Measurements from ENCODE around the gene CANX.
"Not testable (repeated sequence)": the region's sequence is repeated elsewhere in the genome, so short reads cannot be mapped to it uniquely, and the experiment has no call there.

The CANX gene

GRCh38 chr5:179697993-179698934 is 503 bp upstream of the CANX start:
- DNase-seq (ENCODE audit: low read depth), result peak; percentile 98

- DNase-seq (ENCODE audit: low read depth), result no peak
Observed at GRCh38 chr5:179699616-179700237, 960 bp downstream of the CANX start.

GRCh38 chr5:179700401-179700918 is 1.7 kb downstream of the CANX start:
- DNase-seq (ENCODE audit: low read depth), result no peak

- no peak for DNase-seq (ENCODE audit: low read depth)
Observed at GRCh38 chr5:179716286-179716685, 17.5 kb downstream of the CANX start.

- DNase-seq (ENCODE audit: low read depth), result no peak
Observed at GRCh38 chr5:179720222-179720621, 21.5 kb downstream of the CANX start.

GRCh38 chr5:179724163-179724562 is 25.4 kb downstream of the CANX start:
- no peak for DNase-seq (ENCODE audit: low read depth)

- no peak for DNase-seq (ENCODE audit: low read depth)
Observed at GRCh38 chr5:179727106-179727505, 28.3 kb downstream of the CANX start.

GRCh38 chr5:179729303-179729702 is 30.5 kb downstream of the CANX start:
- no peak for DNase-seq (ENCODE audit: low read depth)

GRCh38 chr5:179729727-179730126 is 31.0 kb downstream of the CANX start:
- no peak for DNase-seq (ENCODE audit: low read depth)

GRCh38 chr5:179730356-179730755 is 31.6 kb downstream of the CANX start:
- DNase-seq (ENCODE audit: low read depth), result no peak

GRCh38 chr5:179730852-179731251 is 32.1 kb downstream of the CANX start:
- DNase-seq (ENCODE audit: low read depth), result no peak

- DNase-seq (ENCODE audit: low read depth), result no peak
Observed at GRCh38 chr5:179731791-179732411, 33.1 kb downstream of the CANX start.

GRCh38 chr5:179732412-179732917 is 33.7 kb downstream of the CANX start, which contains the start of gene MAML1:
MAML1 (plus strand) TSS chr5:179732822; CDS start chr5:179733113, 291 bp downstream.
- DNase-seq (ENCODE audit: low read depth), result peak; percentile 99

- peak; percentile 25 for DNase-seq (ENCODE audit: low read depth)
Observed at GRCh38 chr5:179732918-179733771, 34.4 kb downstream of the CANX start.

- DNase-seq (ENCODE audit: low read depth), result no peak
Observed at GRCh38 chr5:179733772-179734126, 35.0 kb downstream of the CANX start.

- DNase-seq (ENCODE audit: low read depth), result no peak
Observed at GRCh38 chr5:179734536-179735164, 35.9 kb downstream of the CANX start.

GRCh38 chr5:179738742-179739141 is 40.0 kb downstream of the CANX start:
- DNase-seq (ENCODE audit: low read depth), result no peak

- DNase-seq (ENCODE audit: low read depth), result not testable (repeated sequence)
Observed at GRCh38 chr5:179744106-179744505, 45.3 kb downstream of the CANX start.

- DNase-seq (ENCODE audit: low read depth), result no peak
Observed at GRCh38 chr5:179746872-179747271, 48.1 kb downstream of the CANX start.

- no peak for DNase-seq (ENCODE audit: low read depth)
Observed at GRCh38 chr5:179747811-179748210, 49.0 kb downstream of the CANX start.
